GM06990 (cell line): ENCODE results near the gene SALL2.
"Not testable (repeated sequence)": the region's sequence is repeated elsewhere in the genome, so short reads cannot be mapped to it uniquely, and the experiment has no call there.

ENCODE experiments used
- DNase-seq: peaks from one replicate; pipeline ENCODE4 v3.0.0-alpha.2; 2011; ENCODE audit not compliant: insufficient read length; ENCODE audit errors: extremely low read depth
- H3K27me3 ChIP-seq: replicated peaks from 2 replicates; pipeline ENCODE4 v1.6.0; 2011; ENCODE audit warnings: low read length; ENCODE audit not compliant: control insufficient read depth, insufficient read depth
- H3K36me3 ChIP-seq: 2 replicates; pipeline ENCODE4 v1.5.1; 2011; ENCODE audit warnings: low read length; ENCODE audit not compliant: control insufficient read depth, insufficient read depth
- H3K4me3 ChIP-seq: replicated peaks from 2 replicates; pipeline ENCODE4 v1.5.1; 2011; ENCODE audit warnings: low read depth, mild to moderate bottlenecking, control low read depth, low read length
- TF ChIP-seq, protein P1 (sequence below): IDR thresholded peaks from 2 replicates; pipeline ENCODE4 v1.5.1; 2011; ENCODE audit warnings: low read length, control low read depth, mild to moderate bottlenecking, inconsistent platforms; ENCODE audit not compliant: insufficient read depth, poor library complexity, severe bottlenecking

Gene SALL2

DNA sequence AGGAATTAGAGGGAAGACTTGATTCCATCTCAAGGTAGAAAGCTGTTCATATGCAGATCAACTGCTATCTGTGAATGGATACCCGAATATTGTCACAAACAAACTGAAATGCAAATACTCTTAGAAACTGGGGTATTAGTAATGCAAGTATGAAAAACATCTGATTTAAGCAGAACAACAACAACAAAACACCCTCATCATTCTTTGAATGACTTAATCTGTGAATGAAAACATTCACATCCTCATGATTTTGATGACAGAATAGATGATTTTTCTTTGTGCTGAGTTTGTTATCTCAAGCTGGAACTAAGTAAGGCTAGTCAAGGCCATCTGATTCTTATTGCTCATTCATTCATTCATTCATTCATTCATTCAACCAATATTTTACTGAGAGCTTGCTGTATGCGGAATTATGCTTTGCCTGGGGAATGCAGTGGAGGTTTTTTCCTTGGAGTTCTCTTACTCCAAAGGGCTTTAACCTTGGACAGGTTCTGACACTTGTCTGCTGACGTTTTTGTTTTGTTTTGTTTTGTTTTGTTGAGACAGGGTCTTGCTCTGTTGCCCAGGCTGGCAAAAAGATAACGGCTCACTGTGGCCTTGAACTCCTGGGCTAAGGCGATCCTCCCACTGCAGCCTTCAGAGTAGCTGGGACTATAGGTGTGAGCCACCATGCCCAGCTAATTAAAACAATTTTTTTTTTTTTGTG lies 30.4 kb upstream of the SALL2 start:
- Histone ChIP-seq H3K4me3 (no peak overlapping the region), H3K36me3 (no peaks in the 10 kb centered on the region), H3K27me3 (no peaks in the 10 kb centered on the region)
- TF ChIP-seq, protein P1, sequence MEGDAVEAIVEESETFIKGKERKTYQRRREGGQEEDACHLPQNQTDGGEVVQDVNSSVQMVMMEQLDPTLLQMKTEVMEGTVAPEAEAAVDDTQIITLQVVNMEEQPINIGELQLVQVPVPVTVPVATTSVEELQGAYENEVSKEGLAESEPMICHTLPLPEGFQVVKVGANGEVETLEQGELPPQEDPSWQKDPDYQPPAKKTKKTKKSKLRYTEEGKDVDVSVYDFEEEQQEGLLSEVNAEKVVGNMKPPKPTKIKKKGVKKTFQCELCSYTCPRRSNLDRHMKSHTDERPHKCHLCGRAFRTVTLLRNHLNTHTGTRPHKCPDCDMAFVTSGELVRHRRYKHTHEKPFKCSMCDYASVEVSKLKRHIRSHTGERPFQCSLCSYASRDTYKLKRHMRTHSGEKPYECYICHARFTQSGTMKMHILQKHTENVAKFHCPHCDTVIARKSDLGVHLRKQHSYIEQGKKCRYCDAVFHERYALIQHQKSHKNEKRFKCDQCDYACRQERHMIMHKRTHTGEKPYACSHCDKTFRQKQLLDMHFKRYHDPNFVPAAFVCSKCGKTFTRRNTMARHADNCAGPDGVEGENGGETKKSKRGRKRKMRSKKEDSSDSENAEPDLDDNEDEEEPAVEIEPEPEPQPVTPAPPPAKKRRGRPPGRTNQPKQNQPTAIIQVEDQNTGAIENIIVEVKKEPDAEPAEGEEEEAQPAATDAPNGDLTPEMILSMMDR = no peak
- no peak for DNase-seq

- H3K4me3 ChIP-seq = no peak overlapping the region
- H3K36me3 ChIP-seq = no peaks in the 10 kb centered on the region
- no peaks in the 10 kb centered on the region for H3K27me3 ChIP-seq
- TF ChIP-seq, protein P1 = no peak
- no peak for DNase-seq
These were observed 27.1 kb upstream of the SALL2 start for GRCh38 chr14:21553266-21553665.

- H3K4me3 ChIP-seq, H3K36me3 ChIP-seq, H3K27me3 ChIP-seq, DNase-seq: not testable (repeated sequence)
These were observed 18.4 kb upstream of the SALL2 start for GRCh38 chr14:21544588-21544987.

- Histone ChIP-seq H3K27me3 (no peaks in the 10 kb centered on the region; the same call in 1 of the 2 replicates), H3K4me3 (no peak overlapping the region), H3K36me3 (no peaks in the 10 kb centered on the region)
- TF ChIP-seq, protein P1 = no peak
- DNase-seq = no peak
These were observed 17.8 kb upstream of the SALL2 start for GRCh38 chr14:21543963-21544362.

DNA sequence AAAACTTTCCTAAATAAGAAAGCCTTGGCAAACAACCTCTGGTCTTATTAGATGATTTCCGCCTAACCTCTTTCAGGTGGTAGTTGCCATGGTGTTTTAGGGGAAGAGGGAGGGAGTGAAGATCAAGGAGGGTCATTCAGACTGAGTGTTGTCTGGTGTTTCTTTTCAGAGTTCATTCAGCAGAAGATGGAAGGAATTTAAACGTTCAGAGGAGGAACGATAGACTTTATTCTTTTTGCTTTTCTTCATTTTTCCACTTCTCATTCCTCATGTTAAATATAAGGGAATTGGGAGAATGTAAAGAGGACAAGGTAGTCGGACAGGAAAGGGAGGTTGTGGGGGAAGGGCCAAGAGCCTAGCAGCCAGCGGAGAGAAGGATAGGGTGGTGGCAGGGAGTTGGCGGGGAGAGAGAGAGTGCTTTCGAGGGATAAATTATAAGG lies 17.4 kb upstream of the SALL2 start:
- TF ChIP-seq, protein P1 = no peak
- H3K4me3 ChIP-seq = no peak overlapping the region
- no peak for DNase-seq
- no peaks in the 10 kb centered on the region for H3K36me3 ChIP-seq
- no peaks in the 10 kb centered on the region; the same call in 1 of the 2 replicates for H3K27me3 ChIP-seq

DNA sequence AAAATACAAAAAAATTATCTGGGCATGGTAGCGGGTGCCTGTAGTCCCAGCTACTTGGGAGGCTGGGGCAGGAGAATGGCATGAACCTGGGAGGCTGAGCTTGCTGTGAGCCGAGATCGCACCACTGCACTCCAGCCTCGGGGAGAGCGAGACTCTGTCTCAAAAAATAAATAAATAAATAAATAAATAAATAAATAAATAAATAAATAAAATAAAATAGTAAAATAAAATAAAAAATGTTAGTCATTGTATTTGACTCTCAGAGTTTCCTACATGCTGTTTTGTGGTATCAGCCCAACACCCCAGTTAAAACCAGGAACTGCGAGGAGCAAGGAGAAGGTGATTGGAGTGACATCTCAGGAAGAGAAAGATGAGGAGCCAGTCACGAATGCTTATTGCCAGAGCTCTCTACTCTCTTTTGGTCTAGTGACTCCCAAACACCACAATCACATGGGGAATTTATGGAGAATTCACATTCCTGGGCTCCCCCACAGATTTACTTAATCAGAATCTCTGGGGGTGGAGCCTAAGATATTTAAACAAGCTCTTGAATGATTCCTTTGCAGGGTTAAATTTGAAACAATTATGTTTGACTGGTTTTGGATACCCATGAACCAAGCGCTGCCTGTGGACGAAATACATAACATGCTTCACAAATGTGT lies 15.4 kb upstream of the SALL2 start:
- H3K36me3 ChIP-seq = no peaks in the 10 kb centered on the region
- TF ChIP-seq, protein P1 = no peak
- H3K27me3 ChIP-seq = peaks cover 3% of the 10 kb centered on the region
- no peak for DNase-seq
- no peak overlapping the region for H3K4me3 ChIP-seq
